Measurements from ENCODE around the gene TLE4. TPM values are rescaled to one million over a fixed set of nuclear protein-coding genes. Genes with fewer than 3 reads are reported as not detected.
A peak's percentile ranks its signal among the peaks of the same experiment; 100 is the strongest.

Gene TLE4
- total and polyA plus RNA-seq, 2 donors from 2014 or later = 5.5 to 35.7 TPM

- H3K9me3 ChIP-seq (ENCODE audit: control insufficient read depth in 2 of 3, insufficient read depth in 1 of 3, low read length in 3 of 3) = peaks cover 0 to 1% (median 0%) of the 10 kb centered on the region in 3 donors
- intact Hi-C loops (cut with DNase I) = no loop called here
- H3K9ac ChIP-seq (ENCODE audit: low read length in 3 of 3) = no peak overlapping the region
- no peak for FAIRE-seq
- TF ChIP-seq, protein P1, sequence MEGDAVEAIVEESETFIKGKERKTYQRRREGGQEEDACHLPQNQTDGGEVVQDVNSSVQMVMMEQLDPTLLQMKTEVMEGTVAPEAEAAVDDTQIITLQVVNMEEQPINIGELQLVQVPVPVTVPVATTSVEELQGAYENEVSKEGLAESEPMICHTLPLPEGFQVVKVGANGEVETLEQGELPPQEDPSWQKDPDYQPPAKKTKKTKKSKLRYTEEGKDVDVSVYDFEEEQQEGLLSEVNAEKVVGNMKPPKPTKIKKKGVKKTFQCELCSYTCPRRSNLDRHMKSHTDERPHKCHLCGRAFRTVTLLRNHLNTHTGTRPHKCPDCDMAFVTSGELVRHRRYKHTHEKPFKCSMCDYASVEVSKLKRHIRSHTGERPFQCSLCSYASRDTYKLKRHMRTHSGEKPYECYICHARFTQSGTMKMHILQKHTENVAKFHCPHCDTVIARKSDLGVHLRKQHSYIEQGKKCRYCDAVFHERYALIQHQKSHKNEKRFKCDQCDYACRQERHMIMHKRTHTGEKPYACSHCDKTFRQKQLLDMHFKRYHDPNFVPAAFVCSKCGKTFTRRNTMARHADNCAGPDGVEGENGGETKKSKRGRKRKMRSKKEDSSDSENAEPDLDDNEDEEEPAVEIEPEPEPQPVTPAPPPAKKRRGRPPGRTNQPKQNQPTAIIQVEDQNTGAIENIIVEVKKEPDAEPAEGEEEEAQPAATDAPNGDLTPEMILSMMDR (IDR thresholded peaks at IDR 0.05; ENCODE audit: borderline replicate concordance, extremely low read depth, insufficient read depth) = no peak
- no peak overlapping the region for H3K4me3 ChIP-seq (ENCODE audit: low read length in 3 of 3)
- no peaks in the 10 kb centered on the region for H3K36me3 ChIP-seq (ENCODE audit: control insufficient read depth in 2 of 3, insufficient read depth in 3 of 3, low read length in 3 of 3)
- DNase-seq = peak in 1 of 5 donors; percentile 12
- no peak overlapping the region for H3K27ac ChIP-seq (ENCODE audit: low read depth in 2 of 2, low read length in 2 of 2)
- H3K27me3 ChIP-seq (ENCODE audit: control insufficient read depth, insufficient read depth, low read length) = no peaks in the 10 kb centered on the region
- H3K4me1 ChIP-seq (ENCODE audit: control insufficient read depth in 2 of 3, insufficient read depth in 2 of 3, low read depth in 1 of 3, low read length in 3 of 3) = no peaks in the 10 kb centered on the region
Measured at GRCh38 chr9:79768194-79768593, 196.4 kb downstream of the TLE4 start.

DNA sequence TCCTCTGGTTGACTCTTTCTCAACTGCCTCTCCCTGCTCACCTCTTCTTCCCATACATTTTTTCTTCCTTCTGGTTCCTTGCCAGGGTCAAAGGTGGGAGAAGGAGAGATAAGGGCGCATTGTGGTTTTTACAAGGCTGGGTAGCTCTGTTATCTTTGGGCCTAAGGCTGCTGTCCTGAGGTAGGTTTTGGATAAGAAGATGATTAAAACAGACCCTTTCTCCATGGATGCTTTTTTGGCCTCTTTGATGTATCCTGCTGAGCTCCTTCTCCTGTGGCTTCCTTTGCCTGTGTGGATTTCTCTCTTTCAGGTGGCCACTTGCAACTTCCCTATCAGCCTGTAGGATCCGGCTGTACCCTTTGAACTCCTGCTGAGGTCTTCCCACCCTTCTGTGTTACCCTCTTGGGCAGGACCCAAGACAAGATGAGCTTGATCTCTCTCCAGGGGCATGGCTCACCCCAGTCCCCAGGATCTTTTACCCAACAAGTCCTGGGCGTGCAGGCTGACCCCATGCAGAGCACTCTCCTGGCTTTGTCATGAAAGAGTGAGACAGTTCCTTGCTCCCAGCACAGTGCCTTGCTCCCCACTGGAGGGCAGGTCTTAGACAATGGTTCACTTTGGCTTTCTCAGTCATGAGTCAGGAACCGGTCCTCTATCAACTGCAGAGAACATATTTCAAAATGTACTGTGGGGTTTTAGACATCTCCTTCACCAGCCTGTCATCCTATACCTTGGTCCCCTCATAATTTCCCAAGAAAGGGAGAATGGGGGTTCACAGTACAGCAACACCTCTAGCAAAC, 197.9 kb downstream of the TLE4 start:
- intact Hi-C loops (cut with DNase I) = no loop called here
- no peak for FAIRE-seq
- no peaks in the 10 kb centered on the region for H3K4me1 ChIP-seq (ENCODE audit: control insufficient read depth in 2 of 3, insufficient read depth in 2 of 3, low read depth in 1 of 3, low read length in 3 of 3)
- TF ChIP-seq, protein P1 (IDR thresholded peaks at IDR 0.05; ENCODE audit: borderline replicate concordance, extremely low read depth, insufficient read depth) = no peak
- no peak overlapping the region for H3K4me3 ChIP-seq (ENCODE audit: low read length in 3 of 3)
- H3K27me3 ChIP-seq (ENCODE audit: control insufficient read depth, insufficient read depth, low read length) = no peaks in the 10 kb centered on the region
- H3K9ac ChIP-seq (ENCODE audit: low read length in 3 of 3) = no peak overlapping the region
- H3K27ac ChIP-seq (ENCODE audit: low read depth in 2 of 2, low read length in 2 of 2) = no peak overlapping the region
- peaks cover 0 to 1% (median 0%) of the 10 kb centered on the region in 3 donors for H3K9me3 ChIP-seq (ENCODE audit: control insufficient read depth in 2 of 3, insufficient read depth in 1 of 3, low read length in 3 of 3)
- no peak for DNase-seq
- H3K36me3 ChIP-seq (ENCODE audit: control insufficient read depth in 2 of 3, insufficient read depth in 3 of 3, low read length in 3 of 3) = no peaks in the 10 kb centered on the region

- Histone ChIP-seq H3K9me3 (ENCODE audit: control insufficient read depth in 2 of 3, insufficient read depth in 1 of 3, low read length in 3 of 3) (peaks cover 0 to 1% (median 0%) of the 10 kb centered on the region in 3 donors), H3K36me3 (ENCODE audit: control insufficient read depth in 2 of 3, insufficient read depth in 3 of 3, low read length in 3 of 3) (no peaks in the 10 kb centered on the region), H3K4me1 (ENCODE audit: control insufficient read depth in 2 of 3, insufficient read depth in 2 of 3, low read depth in 1 of 3, low read length in 3 of 3) (no peaks in the 10 kb centered on the region), H3K9ac (ENCODE audit: low read length in 3 of 3) (no peak overlapping the region), H3K4me3 (ENCODE audit: low read length in 3 of 3) (no peak overlapping the region), H3K27me3 (ENCODE audit: control insufficient read depth, insufficient read depth, low read length) (no peaks in the 10 kb centered on the region), H3K27ac (ENCODE audit: low read depth in 2 of 2, low read length in 2 of 2) (no peak overlapping the region)
- intact Hi-C loops (cut with DNase I) = no loop called here
- TF ChIP-seq, protein P1 (IDR thresholded peaks at IDR 0.05; ENCODE audit: borderline replicate concordance, extremely low read depth, insufficient read depth) = no peak
- DNase-seq = no peak
- no peak for FAIRE-seq
Measured at GRCh38 chr9:79774356-79774755, 202.6 kb downstream of the TLE4 start.
